CD4-positive, alpha-beta T cell treated with Interleukin-17A for 4 hours (primary cell): ENCODE measurements around the gene ARL9.
A peak's percentile ranks its signal among the peaks of the same experiment; 100 is the strongest.

Experiments used
- DNase-seq: peaks from one replicate; pipeline ENCODE4 v3.0.0-alpha.2; 2020; ENCODE audit warnings: mixed read lengths

ARL9 gene

GRCh38 chr4:56531823-56532222, 26.2 kb downstream of the ARL9 start:
- no peak for DNase-seq

- no peak for DNase-seq
Observed at GRCh38 chr4:56532239-56532638, 26.6 kb downstream of the ARL9 start.

GRCh38 chr4:56535915-56536314, 30.3 kb downstream of the ARL9 start:
- DNase-seq = no peak

GRCh38 chr4:56537147-56537546, 31.6 kb downstream of the ARL9 start:
- DNase-seq = no peak

- no peak for DNase-seq
Observed at GRCh38 chr4:56540826-56541225, 35.2 kb downstream of the ARL9 start.

- DNase-seq = peak; percentile 91
Observed at GRCh38 chr4:56544573-56545131, 39.1 kb downstream of the ARL9 start.

- no peak for DNase-seq
Observed at GRCh38 chr4:56550642-56551041, 45.1 kb downstream of the ARL9 start.

- no peak for DNase-seq
Observed at GRCh38 chr4:56551516-56551915, 45.9 kb downstream of the ARL9 start.

- DNase-seq = no peak
Observed at GRCh38 chr4:56552273-56552672, 46.7 kb downstream of the ARL9 start.

- no peak for DNase-seq
Observed at GRCh38 chr4:56570041-56570440, 64.5 kb downstream of the ARL9 start.
